ENCODE measurements around the gene TUBB4B. TPM values are rescaled to one million over a fixed set of nuclear protein-coding genes. Genes with fewer than 3 reads are reported as not detected.

The TUBB4B gene
- total RNA-seq, 1 experiment from 2014 or later, result 180 TPM

- no peak for TF ChIP-seq CTCF (IDR thresholded peaks at IDR 0.05; ENCODE audit: unreplicated experiment)
- intact Hi-C loops (cut with micrococcal nuclease), result no loop called here
- Mint-ChIP-seq H3K4me3 (ENCODE audit: unreplicated experiment) (no peak overlapping the region), H3K27ac (ENCODE audit: low read depth, unreplicated experiment) (no peak overlapping the region), H3K27me3 (ENCODE audit: insufficient read depth, unreplicated experiment) (no peaks in the 10 kb centered on the region), H3K4me1 (ENCODE audit: insufficient read depth, unreplicated experiment) (peaks cover 4% of the 10 kb centered on the region), H3K9me3 (ENCODE audit: unreplicated experiment) (no peaks in the 10 kb centered on the region), H3K36me3 (ENCODE audit: insufficient read depth, unreplicated experiment) (peaks cover 7% of the 10 kb centered on the region)
- no TSS peak for BruUV-seq (replicated peaks)
- POLR2A ChIA-PET, result no interaction called here
- CTCF ChIA-PET, result interaction anchor here (0.5 kb wide), 1 partner anchor 186 kb away, joined by 3 read pairs; no protein-coding TSS in a partner anchor
- DNase-seq (ENCODE audit: unreplicated experiment), result no peak
Measured at GRCh38 chr9:137232510-137232909, 8.6 kb upstream of the TUBB4B start.

- peaks cover 7% of the 10 kb centered on the region for H3K36me3 Mint-ChIP-seq (ENCODE audit: insufficient read depth, unreplicated experiment)
- DNase-seq (ENCODE audit: unreplicated experiment), result no peak
- intact Hi-C loops (cut with micrococcal nuclease), result no loop called here
- no peaks in the 10 kb centered on the region for H3K4me1 Mint-ChIP-seq (ENCODE audit: insufficient read depth, unreplicated experiment)
- no peak overlapping the region for H3K27ac Mint-ChIP-seq (ENCODE audit: low read depth, unreplicated experiment)
- TF ChIP-seq CTCF (IDR thresholded peaks at IDR 0.05; ENCODE audit: unreplicated experiment), result no peak
- H3K9me3 Mint-ChIP-seq (ENCODE audit: unreplicated experiment), result no peaks in the 10 kb centered on the region
- H3K27me3 Mint-ChIP-seq (ENCODE audit: insufficient read depth, unreplicated experiment), result no peaks in the 10 kb centered on the region
- ChIA-PET CTCF (no interaction called here), POLR2A (no interaction called here)
- H3K4me3 Mint-ChIP-seq (ENCODE audit: unreplicated experiment), result no peak overlapping the region
- BruUV-seq (replicated peaks), result no TSS peak
Measured at GRCh38 chr9:137233143-137233980, 7.7 kb upstream of the TUBB4B start.

- no peak for DNase-seq (ENCODE audit: unreplicated experiment)
- ChIA-PET POLR2A (no interaction called here), CTCF (interaction anchor here (1.7 kb wide), 1 partner anchor 114 kb away, joined by 4 read pairs; no protein-coding TSS in a partner anchor)
- intact Hi-C loops (cut with micrococcal nuclease), result no loop called here
- no peak for TF ChIP-seq CTCF (IDR thresholded peaks at IDR 0.05; ENCODE audit: unreplicated experiment)
- H3K9me3 Mint-ChIP-seq (ENCODE audit: unreplicated experiment), result no peaks in the 10 kb centered on the region
- peaks cover 7% of the 10 kb centered on the region for H3K36me3 Mint-ChIP-seq (ENCODE audit: insufficient read depth, unreplicated experiment)
- no peak overlapping the region for H3K4me3 Mint-ChIP-seq (ENCODE audit: unreplicated experiment)
- H3K27me3 Mint-ChIP-seq (ENCODE audit: insufficient read depth, unreplicated experiment), result no peaks in the 10 kb centered on the region
- no TSS peak for BruUV-seq (replicated peaks)
- H3K27ac Mint-ChIP-seq (ENCODE audit: low read depth, unreplicated experiment), result no peak overlapping the region
- H3K4me1 Mint-ChIP-seq (ENCODE audit: insufficient read depth, unreplicated experiment), result no peaks in the 10 kb centered on the region
Measured at GRCh38 chr9:137234055-137234697, 6.9 kb upstream of the TUBB4B start.

- no peaks in the 10 kb centered on the region for H3K27me3 Mint-ChIP-seq (ENCODE audit: insufficient read depth, unreplicated experiment)
- no TSS peak for BruUV-seq (replicated peaks)
- peaks cover 12% of the 10 kb centered on the region for H3K36me3 Mint-ChIP-seq (ENCODE audit: insufficient read depth, unreplicated experiment)
- no peaks in the 10 kb centered on the region for H3K4me1 Mint-ChIP-seq (ENCODE audit: insufficient read depth, unreplicated experiment)
- no peaks in the 10 kb centered on the region for H3K9me3 Mint-ChIP-seq (ENCODE audit: unreplicated experiment)
- ChIA-PET CTCF (interaction anchor here (0.6 to 1.7 kb wide), 5 partner anchors 31 to 532 kb away, joined by 3 to 4 read pairs (median 4); no protein-coding TSS in a partner anchor), POLR2A (no interaction called here)
- no peak for TF ChIP-seq CTCF (IDR thresholded peaks at IDR 0.05; ENCODE audit: unreplicated experiment)
- intact Hi-C loops (cut with micrococcal nuclease), result no loop called here
- no peak overlapping the region for H3K4me3 Mint-ChIP-seq (ENCODE audit: unreplicated experiment)
- no peak for DNase-seq (ENCODE audit: unreplicated experiment)
- H3K27ac Mint-ChIP-seq (ENCODE audit: low read depth, unreplicated experiment), result no peak overlapping the region
Measured at GRCh38 chr9:137234758-137235423, 6.2 kb upstream of the TUBB4B start.

Data from MCF 10A (cell line).